ENCODE measurements around the gene RAB10. TPM values are rescaled to one million over a fixed set of nuclear protein-coding genes. Genes with fewer than 3 reads are reported as not detected.

RAB10 gene
- total RNA-seq, 1 donor from 2014 or later, result 79.3 TPM

DNA sequence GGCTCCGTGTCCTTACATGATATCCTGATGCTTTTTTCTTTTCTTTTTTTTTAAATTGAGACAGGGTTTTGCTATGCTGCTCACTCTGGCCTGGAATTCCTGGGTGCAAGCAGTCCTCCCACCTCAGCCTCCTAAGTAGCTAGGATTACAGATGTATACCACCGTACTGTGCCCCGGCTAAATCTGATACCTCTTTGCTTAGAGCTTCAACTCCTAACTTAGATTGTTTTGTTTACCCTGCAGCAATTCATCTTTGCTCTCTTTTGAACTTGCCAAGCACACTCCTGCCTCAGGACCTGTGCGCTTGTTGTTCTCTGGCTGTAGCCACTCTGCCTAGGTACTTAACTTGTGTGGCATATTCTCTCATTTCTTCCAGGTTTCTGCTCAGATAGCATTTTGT is 24.5 kb downstream of the RAB10 start:
- intact Hi-C loops (cut with micrococcal nuclease), result no loop called here
- no peaks in the 10 kb centered on the region for H3K9me3 Mint-ChIP-seq
- peaks cover 41% of the 10 kb centered on the region for H3K4me1 Mint-ChIP-seq
- peaks cover 35% of the 10 kb centered on the region for H3K36me3 Mint-ChIP-seq (ENCODE audit: low read depth)
- TF ChIP-seq, protein P1, sequence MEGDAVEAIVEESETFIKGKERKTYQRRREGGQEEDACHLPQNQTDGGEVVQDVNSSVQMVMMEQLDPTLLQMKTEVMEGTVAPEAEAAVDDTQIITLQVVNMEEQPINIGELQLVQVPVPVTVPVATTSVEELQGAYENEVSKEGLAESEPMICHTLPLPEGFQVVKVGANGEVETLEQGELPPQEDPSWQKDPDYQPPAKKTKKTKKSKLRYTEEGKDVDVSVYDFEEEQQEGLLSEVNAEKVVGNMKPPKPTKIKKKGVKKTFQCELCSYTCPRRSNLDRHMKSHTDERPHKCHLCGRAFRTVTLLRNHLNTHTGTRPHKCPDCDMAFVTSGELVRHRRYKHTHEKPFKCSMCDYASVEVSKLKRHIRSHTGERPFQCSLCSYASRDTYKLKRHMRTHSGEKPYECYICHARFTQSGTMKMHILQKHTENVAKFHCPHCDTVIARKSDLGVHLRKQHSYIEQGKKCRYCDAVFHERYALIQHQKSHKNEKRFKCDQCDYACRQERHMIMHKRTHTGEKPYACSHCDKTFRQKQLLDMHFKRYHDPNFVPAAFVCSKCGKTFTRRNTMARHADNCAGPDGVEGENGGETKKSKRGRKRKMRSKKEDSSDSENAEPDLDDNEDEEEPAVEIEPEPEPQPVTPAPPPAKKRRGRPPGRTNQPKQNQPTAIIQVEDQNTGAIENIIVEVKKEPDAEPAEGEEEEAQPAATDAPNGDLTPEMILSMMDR (IDR thresholded peaks at IDR 0.05), result no peak
- ChIA-PET CTCF (no interaction called here), POLR2A (no interaction called here)
- no peaks in the 10 kb centered on the region for H3K27me3 Mint-ChIP-seq
- no peak for ATAC-seq (ENCODE audit: low read depth)
- no peak for DNase-seq
- H3K27ac Mint-ChIP-seq, result peak overlapping the region; percentile 33
- H3K4me3 Mint-ChIP-seq, result no peak overlapping the region

DNA sequence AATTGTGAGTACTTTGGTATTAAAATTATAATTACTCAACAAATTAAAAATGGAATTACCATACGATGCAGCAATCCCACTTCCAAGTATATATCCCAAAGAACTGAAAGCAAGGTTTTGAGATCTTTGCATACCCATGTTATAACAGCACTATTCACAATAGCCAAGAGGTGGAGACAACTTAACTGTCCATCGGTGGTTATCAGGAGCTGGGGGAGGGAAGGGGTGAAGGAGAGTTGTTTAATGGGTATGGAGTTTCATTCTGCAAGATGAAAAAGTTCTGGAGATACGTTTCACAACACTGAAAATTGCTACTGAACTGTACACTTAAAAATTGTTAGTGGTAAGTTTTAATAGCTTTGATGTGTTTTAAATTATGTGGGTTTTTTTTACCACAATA is 25.7 kb downstream of the RAB10 start:
- no peaks in the 10 kb centered on the region for H3K9me3 Mint-ChIP-seq
- CTCF ChIA-PET, result no interaction called here
- H3K4me1 Mint-ChIP-seq, result peaks cover 35% of the 10 kb centered on the region
- H3K27ac Mint-ChIP-seq, result no peak overlapping the region
- H3K4me3 Mint-ChIP-seq, result no peak overlapping the region
- intact Hi-C loops (cut with micrococcal nuclease), result no loop called here
- ATAC-seq (ENCODE audit: low read depth) (no peak), DNase-seq (no peak)
- H3K36me3 Mint-ChIP-seq (ENCODE audit: low read depth), result peaks cover 44% of the 10 kb centered on the region
- no peaks in the 10 kb centered on the region for H3K27me3 Mint-ChIP-seq
- POLR2A ChIA-PET, result no interaction called here
- TF ChIP-seq, protein P1 (IDR thresholded peaks at IDR 0.05), result no peak

DNA sequence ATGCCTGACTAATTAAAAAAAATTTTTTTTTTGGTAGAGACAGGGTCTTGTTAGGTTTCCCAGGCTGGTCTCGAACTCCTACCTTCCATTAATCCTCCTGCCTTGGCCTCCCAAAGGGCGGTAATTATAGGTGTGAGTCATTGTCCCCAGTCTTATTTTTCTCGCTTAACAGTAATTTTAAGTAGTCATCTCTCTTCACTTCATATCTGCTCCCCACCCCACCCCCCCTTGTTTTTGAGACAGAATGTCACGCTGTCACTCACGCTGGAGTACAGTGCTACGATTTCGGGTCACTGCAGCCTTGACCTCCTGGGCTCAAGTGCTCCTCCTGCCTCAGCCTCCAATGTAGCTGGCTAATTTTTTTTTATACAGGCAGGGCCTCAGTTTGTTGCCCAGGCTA is 27.7 kb downstream of the RAB10 start:
- ChIA-PET CTCF (no interaction called here), POLR2A (no interaction called here)
- peaks cover 54% of the 10 kb centered on the region for H3K36me3 Mint-ChIP-seq (ENCODE audit: low read depth)
- peaks cover 27% of the 10 kb centered on the region for H3K4me1 Mint-ChIP-seq
- DNase-seq (no peak), ATAC-seq (ENCODE audit: low read depth) (no peak)
- no peak overlapping the region for H3K27ac Mint-ChIP-seq
- intact Hi-C loops (cut with micrococcal nuclease), result no loop called here
- H3K4me3 Mint-ChIP-seq, result no peak overlapping the region
- no peaks in the 10 kb centered on the region for H3K9me3 Mint-ChIP-seq
- TF ChIP-seq, protein P1 (IDR thresholded peaks at IDR 0.05), result no peak
- H3K27me3 Mint-ChIP-seq, result no peaks in the 10 kb centered on the region

DNA sequence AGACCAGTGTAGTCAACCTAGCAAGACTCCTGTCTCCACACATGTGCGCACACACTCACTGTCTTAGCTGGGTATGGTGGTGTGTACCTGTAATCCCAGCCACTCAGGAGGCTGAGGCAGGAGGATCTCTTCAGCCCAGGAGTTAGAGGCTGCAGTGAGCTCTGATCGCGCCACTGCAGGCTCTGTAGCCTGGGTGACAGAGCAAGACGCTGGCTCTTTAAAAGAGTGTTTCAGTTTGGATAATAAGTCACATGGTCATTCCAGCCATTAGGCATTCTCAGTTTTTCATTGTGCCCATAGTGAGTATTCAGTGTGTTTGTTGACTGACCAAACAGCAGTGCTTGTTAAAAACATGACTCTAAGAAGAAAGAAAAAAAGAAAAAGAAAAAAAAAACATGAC is 31.0 kb downstream of the RAB10 start:
- DNase-seq (no peak), ATAC-seq (ENCODE audit: low read depth) (no peak)
- no peak overlapping the region for H3K27ac Mint-ChIP-seq
- H3K27me3 Mint-ChIP-seq, result no peaks in the 10 kb centered on the region
- no peaks in the 10 kb centered on the region for H3K9me3 Mint-ChIP-seq
- no peak overlapping the region for H3K4me3 Mint-ChIP-seq
- peaks cover 40% of the 10 kb centered on the region for H3K36me3 Mint-ChIP-seq (ENCODE audit: low read depth)
- intact Hi-C loops (cut with micrococcal nuclease), result no loop called here
- CTCF ChIA-PET, result no interaction called here
- TF ChIP-seq, protein P1 (IDR thresholded peaks at IDR 0.05), result no peak
- peaks cover 28% of the 10 kb centered on the region for H3K4me1 Mint-ChIP-seq
- POLR2A ChIA-PET, result interaction anchor here (0.7 kb wide), 1 partner anchor 1093 kb away, joined by 3 read pairs; no protein-coding TSS in a partner anchor

DNA sequence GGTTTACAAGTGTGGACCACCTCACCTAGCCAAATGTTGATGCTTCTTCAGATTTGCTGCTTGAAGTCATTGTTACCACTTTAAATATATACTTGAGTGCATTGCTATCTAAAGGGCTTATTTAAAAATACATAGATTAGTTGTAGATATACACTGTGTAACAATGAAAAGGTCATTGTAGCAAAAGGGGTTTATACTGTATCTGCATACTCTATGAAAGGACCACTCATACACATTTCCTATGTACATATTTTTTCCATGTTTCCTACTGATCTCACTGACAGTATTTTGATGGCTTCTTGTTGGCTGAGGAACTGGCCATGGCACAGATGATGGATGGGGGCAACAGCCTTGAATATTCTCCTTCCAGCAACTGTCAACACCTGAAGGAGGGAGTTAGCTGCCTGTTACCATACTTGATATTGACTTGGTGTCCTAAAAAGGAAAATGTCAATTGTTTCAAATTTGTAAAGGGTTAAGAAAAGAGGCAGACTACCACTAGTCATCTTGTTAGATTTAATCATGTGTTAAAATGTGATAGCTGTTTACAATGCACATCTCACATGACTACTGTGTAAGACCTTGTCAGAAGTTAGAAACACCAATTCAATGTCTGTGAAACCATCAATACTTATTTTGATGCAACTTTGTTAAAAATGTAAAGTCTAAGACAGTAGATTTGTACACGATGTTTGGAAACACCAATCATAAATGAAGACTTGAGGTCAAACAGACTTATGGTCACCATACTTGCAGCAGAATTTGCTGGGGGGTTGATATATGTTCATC is 33.5 kb downstream of the RAB10 start:
- TF ChIP-seq, protein P1 (IDR thresholded peaks at IDR 0.05), result no peak
- no peak overlapping the region for H3K4me3 Mint-ChIP-seq
- peaks cover 29% of the 10 kb centered on the region for H3K36me3 Mint-ChIP-seq (ENCODE audit: low read depth)
- intact Hi-C loops (cut with micrococcal nuclease), result loop anchor here (2.0 kb wide), 1 partner anchor 15 kb away; no protein-coding TSS in a partner anchor
- H3K27ac Mint-ChIP-seq, result peak overlapping the region; percentile 3
- H3K27me3 Mint-ChIP-seq, result no peaks in the 10 kb centered on the region
- no peak for DNase-seq
- no peak for ATAC-seq (ENCODE audit: low read depth)
- CTCF ChIA-PET, result interaction anchor here (2.1 kb wide), 1 partner anchor 76 kb away, joined by 6 read pairs; no protein-coding TSS in a partner anchor
- POLR2A ChIA-PET, result interaction anchor here (1.3 kb wide), 1 partner anchor 189 kb away, joined by 3 read pairs; no protein-coding TSS in a partner anchor
- no peaks in the 10 kb centered on the region for H3K9me3 Mint-ChIP-seq
- H3K4me1 Mint-ChIP-seq, result peaks cover 34% of the 10 kb centered on the region

All from activated B cell treated with CpG ODN at 0.5 μM for 24 hours (primary cell).